Medulla oblongata (tissue), 1 donor: Measurements from ENCODE around the gene CTBP2.

Experiments
- DNase-seq: peaks from one replicate; pipeline ENCODE4 v3.0.0-alpha.2; 2015; ENCODE audit errors: extremely low spot score

The CTBP2 gene

DNA sequence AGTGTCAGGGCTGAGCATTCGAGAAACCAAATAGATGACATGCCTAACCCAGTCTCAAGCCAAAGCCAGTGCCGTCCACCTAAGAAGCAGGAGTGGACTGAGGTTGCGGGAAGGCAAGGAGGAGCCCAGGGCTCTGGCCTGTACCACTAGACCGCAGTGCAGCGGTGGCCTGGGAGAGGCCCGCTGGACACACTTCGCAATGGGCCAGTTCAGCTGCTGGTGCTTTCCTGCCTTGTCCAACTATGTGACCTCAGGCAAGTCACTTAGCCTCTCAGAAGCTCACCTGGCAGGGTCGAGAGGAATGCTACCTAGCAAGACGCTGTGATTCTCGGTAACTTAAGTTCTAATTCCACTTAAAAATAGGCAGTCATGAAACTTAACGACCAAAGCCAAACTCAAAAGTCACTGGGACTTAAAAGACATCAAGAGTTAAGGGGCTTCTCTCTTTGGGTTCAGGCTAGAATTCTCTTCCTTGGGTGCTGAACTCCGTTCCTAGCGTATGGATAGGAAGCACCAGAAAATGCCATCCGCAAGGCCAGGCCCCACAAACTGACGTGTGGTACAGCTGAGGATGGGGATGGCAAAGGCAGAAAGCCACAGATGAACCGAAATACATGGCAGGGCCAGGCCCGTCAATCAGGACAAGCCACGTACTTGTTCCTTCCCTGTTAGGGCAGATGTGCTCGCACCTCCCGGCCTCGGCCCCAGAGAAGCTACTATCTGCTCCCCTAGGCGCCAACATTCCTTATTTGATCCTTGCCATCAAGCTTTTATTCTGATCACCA, 34.2 kb downstream of the CTBP2 start:
- no peak for DNase-seq

DNA sequence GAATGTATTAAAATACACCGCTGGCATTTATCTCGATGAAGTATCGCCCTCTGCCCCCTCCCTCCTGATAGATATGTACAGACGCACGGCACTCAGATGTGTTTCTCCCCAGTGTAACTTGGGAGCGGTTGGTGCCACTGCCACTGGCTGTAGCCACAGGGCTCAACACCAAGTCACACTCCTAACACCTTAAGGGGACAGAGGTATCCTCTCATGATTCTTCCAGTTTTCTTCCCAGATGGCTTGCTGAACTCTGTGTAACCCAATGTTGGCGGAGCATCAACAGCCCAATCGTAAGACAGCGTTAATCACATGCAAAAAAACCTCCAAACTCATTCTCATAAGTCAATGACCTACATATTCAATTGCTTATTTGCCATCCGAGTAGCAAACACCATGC, 35.5 kb downstream of the CTBP2 start:
- no peak for DNase-seq

DNA sequence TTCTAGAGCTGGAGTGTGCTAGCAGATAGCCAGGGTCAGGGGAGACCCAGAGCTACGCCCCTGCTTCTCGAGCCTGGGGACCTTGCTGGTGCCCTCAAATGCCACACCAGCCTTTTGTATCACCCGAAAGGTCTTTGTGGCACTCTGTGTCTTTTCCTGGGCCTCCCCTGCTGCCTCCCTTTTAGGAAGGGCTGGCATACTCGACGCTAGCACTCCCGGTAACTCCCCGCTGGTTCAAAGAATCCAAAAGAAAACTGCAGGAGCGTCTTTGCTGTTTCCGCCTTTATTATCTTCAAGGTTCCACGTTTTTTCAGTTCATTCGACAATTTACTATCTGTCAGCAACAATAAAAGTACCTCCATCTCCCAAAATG, 36.3 kb downstream of the CTBP2 start:
- DNase-seq: no peak

DNA sequence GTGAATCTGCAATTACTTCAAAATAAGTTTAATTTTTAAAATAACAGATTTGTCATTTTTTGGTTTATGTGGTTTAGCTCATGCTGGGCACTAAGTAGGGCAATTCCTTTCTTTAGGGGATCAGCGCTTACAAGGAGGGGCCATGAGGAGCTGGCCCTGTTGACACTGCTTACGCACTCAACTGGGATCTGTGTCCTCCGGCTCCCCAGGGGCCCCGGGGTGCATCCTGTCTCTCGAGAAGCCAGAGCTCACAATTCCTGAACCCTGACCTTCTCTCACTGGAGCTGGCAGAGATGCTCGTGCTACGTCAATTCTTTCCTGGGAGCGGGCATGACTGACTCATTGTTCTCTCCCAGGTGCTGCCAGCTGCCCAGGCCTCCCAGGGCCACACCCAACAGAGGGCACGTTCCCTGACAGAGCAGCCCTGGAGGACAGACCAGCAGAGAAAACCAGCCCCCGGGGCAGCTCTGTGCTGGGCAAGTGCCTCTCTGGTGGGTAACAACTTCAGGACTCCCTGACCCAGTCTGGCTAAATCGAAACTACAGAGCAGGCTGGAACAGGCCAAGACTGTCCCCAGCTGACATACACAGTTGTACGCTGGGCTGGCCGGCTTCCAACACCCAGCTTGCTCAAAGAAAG, 36.8 kb downstream of the CTBP2 start:
- peak; percentile 73 for DNase-seq

DNA sequence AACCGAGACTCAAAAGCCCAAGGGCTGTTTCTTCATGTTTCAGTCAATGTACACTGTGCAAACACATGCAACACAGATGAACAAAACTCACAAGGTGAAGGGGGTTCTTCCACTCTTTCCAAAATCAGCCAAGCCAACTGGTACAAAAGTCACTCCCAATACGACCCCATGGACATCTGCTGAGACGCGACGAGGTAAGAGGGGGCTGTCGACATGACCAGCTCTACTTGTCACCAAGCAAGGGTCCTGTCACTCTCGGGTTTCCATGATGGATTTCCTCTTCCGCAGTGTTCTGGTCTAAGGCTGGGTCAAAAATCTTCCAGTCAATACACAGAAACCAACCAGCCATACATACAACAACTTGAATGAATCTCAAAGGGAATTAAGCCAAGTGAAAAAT, 37.8 kb downstream of the CTBP2 start:
- DNase-seq: no peak

DNA sequence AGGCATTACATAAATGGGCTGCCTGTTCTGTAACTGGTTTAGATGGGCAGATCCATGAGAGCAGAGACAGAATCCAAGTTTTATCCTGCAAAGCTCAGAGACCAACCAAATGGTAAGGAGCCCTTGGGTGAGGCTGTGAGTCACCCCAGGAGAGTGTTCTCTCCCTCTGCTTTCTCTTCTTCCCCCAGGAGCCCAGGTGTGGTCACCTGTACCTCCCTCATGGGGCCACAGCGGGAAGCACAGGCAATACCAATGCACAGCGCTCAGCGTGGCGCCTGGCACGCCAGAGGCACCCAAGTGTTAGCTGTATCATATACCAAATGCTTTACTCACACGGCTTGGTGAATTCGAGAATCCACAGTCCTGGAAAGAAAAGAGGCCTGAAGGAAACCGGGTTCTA, 39.4 kb downstream of the CTBP2 start:
- DNase-seq: no peak

DNA sequence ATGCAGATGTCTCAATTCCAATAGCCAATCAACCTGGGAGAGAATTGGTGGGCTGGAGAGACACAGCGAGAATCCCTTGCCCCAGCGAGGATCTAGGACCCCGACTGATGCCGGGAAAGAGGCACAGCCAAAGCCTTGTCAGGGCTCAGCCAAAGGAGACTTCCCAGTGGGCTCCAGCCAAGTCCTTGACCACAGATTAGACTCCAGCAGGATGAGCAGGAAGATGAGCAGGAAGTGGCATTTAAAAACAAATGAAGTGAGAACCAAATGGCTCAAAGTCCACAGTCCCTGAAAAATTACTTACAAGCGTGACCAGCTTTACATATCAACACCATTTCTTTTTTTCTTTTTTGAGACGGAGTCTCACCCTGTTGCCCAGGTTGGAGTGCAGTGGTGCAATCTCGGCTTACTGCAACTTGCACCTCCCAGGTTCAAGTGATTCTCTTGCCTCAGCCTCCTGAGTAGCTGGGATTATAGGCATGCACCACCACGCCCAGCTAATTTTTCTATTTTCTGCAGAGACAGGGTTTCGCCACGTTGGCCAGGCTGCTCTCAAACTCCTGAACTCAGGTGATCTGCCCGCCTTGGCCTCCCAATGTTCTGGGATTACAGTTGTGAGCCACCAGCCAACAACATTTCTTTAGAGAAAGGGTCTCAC, 40.2 kb downstream of the CTBP2 start:
- DNase-seq: no peak

DNA sequence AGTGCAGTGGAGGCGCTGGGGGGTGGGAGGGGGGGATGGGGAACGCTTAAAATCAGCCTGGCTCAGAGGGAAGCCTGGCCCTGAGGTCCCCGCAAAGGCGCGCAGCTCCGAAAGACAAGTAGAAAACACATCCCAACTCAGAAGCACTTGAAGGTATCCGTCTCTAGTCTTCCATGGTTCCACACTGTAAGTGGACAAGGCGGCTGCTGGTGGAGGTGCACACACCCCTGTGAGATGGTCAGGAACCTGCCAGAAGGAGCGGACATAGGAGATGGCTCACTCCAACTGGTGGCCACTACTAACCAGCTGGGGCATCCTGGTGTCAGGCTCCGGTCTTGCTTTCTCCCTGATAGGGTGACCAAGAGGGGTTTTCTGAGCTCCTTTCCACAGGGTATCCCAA, 41.7 kb downstream of the CTBP2 start:
- no peak for DNase-seq

DNA sequence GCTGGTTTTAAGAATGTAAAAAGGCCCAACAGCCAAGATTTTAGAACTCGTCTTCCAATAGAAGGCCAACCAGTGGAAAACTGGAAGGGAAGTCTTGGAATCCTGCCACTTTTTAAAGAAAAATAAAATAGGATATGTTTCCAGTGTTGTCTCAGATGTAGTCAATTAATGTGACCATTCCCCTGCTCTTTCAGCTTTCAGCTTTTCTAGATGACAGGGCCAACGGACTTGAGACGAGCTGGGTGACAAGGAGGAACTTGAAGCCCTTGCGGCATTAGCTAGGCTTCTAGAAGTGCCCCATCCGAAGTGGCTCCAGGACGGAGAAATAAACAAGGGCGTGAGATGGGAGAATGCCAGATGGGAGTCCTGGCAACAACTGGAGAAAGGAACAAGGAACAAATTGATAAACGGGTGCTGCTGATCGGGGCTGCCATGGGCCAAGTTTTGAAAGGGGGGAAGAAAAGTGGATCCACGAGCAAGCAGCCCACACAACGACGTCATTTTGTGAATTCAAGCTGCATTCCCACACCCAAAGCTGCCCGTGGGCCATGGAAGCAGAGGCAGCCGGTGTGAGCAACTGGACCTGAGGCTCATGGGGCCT, 42.3 kb downstream of the CTBP2 start:
- DNase-seq: peak; percentile 60

DNA sequence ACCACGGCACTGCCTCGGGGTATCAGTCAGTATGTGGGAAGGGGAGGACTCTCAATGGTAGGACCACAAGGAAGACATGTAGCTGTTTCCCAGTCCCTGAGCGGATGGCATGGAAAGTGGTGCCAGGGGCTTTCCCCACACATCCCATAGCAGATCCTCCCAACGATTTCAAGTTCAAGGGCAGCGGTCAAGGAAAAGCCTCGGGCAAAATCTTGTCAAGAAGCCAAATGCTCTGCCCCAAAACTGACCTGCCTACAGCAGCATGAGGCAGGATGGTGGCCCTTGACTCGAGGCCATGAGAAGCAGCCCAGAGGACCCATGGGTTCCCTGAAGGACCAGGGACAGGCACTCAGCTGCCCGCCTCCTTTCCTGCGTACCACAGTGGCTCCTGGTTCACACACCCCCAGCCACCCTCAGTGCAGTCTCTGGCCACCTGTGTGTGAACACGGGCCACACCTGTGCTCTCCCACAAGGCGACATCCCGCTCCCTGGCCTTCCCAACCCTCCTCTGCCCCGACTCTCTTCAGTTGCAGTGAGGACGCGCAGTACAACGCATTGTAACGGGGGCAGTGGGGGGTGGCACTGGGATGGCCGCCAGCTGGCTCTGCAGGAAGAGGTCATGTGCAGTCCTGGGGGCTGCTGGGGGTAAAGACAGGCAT, 43.6 kb downstream of the CTBP2 start:
- DNase-seq: no peak

DNA sequence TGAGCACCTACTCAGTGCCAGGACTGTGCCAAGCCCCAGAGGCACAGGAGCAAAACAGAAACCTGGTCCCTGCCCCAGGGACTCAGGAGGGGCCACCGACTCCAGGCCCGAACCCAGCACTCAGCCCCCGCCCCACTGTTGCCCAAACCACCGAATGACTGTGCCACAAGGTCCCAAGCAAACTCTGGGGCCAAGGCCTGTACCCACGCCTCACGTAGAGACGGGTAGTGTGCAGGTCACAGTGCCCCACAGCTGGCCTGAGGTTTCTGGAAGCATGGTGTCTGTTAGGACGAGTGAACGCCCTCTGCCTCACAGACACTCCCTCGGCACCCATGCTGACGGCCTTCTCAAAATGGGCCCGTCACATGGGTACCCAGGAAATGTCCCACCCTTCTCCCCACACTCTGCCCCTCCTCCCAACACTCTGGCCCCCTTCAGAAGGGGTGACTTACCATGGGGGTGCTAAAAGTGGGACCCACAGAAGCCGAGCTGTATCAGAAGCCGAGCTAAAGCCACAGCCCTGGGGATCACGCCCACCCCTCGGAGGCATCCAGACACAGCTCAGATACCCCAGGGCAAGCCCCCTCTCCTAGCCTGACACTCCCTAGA, 44.2 kb downstream of the CTBP2 start:
- DNase-seq: no peak

DNA sequence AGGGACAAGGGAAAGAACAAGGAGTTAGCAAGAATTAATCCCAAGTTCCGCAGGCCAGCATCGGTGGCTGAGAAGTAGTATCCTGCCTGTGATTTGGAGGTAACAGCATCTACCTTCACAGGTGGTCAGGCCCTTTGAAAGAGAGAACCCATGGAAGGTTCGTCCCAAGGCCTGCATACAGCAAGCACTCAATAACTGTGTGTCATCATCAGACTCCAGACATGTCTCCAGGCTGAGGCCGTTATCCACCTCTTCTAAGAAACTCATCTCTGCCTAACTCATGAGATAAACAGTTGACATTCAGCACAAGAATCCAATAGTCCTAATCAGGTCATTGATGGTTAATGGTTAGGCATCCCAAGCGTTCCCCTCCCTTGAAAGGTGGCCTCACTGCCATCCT, 45.0 kb downstream of the CTBP2 start:
- no peak for DNase-seq

DNA sequence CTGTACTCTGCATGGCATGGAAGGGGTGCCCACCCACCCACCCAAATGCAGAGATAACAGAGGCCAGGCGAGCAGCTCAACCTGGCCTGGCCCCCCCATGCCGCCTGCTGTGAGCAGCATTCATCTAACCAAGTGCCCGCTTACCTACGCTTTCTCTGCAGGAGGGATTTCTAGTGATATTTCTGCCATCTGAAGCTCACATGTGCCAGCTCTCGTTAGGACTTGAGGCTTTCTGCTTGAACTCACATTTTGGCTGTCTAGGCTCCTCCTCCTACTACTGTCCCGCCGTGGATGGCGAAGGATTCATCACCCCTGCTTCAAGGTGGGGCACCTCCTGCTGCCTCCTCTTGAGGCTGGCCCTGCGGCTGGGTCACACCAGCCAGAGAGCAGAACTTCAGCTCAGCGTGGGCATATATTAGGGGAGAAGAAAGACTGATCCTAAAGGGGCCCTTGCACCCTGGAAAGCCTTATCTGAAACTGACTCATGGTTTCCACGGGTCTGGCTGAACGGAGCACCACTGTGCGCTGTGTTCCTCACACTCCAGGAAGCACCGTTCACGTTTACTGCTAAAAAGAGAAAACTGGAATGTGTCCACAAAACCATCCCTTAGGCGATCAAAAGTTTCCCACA, 45.5 kb downstream of the CTBP2 start:
- DNase-seq: no peak

DNA sequence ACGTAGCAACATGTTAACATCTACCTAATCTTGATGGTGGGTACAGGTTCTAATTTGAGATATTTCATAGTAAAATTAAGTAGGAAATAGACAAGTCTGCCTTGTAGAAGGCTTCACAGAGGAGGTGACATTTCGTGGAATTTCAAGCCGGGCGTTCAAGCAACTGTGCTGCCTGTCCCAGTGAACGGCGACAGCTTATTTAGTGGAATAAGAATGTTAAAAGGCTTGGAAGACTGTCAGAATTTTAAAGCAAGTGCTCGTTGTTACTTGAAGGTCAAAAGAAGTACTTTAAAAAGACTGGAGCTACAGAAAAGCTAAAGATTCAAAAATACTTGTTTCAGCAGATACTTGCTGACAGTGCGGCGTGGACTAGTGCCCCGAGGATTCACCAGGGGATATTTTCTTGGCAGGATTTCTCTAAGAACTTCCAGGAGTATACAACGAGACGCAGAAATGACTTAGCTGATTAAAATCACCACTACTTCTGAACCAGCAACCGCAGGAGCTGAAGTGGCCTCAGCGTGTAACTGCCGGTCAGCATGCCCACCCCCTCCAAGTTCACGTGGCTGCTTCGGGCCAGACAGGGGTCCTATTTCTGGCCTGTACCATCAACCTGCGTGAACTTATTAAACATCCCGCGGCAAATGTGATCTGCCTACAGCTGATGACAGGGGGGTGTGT, 46.5 kb downstream of the CTBP2 start:
- DNase-seq: no peak

DNA sequence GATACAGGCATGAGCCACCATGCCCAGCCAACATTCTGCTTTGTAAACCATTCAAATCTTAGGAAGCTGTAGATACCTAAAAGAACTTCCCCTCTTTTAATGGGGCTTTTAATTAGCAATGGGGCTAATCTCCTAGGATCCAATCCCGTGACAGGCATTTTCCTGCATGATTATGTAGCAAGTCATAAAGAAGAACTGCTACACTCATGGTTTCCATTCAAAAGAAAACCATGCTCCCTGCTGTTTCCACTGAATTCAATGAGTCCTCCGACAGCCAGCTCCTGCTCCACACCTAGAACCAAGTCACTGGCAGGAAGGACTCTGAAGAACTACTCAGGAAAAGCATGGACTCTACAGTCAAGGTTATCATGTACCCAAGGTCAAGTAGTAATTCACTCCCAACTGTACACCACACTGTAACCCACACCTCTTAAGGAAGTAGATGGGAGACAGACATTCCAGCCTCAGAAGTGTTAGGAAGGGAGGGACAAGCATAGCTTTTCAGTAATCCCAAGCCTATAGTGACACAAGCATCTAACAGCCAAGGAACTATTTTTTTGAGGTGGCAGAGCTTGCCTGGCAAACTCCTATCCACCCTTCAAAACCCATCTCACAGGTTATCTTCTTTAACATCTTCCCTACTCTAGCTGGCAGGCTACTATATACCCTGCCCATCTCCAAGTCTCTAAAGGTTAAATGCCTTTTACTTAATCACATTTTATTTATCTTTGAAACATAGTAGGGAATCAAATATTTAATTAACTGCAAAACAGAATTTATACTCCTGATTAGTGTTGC, 47.5 kb downstream of the CTBP2 start:
- DNase-seq: no peak

DNA sequence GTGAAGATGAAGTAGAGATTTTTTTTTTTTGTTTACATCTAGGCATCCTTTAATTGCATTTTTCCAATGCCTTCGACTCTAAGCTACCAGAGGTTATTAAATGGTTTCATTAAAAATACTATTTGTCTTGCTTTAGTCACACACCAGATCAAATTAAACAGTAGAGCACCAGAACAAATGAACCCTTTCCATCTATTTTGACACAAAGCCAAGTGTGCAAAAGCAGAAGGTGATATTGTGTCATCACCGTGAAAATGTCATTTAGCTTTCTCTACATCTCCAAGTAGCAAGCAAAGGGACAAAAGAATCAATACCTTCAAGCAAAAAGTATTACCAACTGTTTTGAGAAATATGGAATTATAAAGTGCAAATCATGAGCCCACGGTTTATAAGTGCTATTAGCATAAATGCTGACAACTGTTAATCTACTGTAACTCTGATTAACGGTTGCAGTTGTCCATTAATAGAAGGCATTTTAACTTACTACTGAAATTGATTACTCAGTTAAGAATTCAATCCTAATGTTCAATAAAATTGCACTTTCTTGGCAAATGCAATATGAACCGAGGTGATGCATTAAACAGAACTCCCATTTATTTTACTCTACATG, 49.1 kb downstream of the CTBP2 start:
- no peak for DNase-seq

DNA sequence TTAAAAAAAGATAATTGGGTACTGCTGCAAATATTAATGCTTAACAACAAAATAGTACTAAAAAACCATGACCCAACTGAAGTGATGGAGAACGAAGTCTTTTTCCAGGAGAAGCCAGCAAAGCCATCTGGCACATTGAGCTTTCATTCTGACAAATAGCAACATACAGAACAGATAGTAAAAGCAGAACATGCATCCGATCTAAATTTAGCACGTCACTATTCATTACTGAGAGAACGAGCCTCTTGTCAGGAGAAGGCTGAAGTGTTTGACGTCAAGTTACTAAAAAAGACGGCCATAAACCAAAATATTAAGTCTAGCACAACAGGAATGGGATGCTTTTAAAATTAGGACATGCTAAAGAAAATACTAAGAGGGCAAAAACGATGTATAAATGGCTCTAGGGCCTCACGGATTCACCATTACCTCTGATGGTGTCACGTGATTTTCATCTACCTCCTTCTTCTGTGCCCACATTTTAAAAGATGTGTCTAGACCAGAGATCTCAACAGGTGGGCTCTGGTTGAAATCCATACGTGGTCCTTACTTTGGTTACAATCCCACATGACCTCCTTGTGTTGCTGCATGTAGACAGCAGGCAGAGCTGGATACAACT, 52.3 kb downstream of the CTBP2 start:
- no peak for DNase-seq

DNA sequence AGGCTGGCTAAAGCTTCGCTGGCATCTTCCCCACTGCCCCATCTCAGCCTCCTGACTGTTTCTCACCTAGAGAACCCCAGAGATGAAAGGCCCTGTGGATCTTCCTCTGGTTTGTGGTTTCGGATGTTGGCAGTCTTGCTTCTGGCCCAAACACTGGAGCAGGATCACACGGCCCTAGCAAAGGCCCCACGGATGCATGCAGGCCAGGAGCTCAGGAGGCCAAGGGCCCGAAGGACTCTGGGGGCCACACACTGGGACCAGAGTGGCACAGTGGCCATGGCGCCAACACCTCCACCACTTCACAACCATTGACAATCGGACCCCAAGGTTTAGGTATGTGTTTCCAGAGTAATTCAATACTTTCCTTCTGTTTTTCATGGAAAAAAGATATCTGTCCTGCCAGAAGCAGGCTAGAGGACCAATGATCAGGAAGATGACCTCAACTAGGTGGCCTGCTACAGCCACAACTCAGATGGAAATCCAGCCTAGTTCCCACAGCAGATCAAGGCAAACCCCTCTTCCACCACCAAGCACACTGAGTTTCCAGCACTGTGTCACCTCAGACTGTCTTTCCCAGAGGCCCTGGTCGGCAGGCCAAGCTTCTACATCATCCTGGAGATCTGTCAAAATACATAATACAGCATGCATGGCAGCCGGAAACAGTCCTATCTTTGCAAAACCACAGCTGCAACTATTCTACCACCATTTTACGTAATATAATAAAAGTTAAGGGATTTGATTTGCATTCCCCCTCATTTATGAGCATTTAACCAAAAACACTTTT, 53.0 kb downstream of the CTBP2 start:
- no peak for DNase-seq
